ENCODE results near the gene B3GNT3. TPM values are rescaled to one million over a fixed set of nuclear protein-coding genes. Genes with fewer than 3 reads are reported as not detected.

Gene B3GNT3
- total RNA-seq, 1 experiment from 2014 or later, result 39.5 TPM

DNA sequence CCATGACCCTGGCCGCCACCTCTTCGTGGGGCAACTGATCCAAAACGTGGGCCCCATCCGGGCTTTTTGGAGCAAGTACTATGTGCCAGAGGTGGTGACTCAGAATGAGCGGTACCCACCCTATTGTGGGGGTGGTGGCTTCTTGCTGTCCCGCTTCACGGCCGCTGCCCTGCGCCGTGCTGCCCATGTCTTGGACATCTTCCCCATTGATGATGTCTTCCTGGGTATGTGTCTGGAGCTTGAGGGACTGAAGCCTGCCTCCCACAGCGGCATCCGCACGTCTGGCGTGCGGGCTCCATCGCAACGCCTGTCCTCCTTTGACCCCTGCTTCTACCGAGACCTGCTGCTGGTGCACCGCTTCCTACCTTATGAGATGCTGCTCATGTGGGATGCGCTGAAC, 16.7 kb downstream of the B3GNT3 start:
- no peak for ATAC-seq
- intact Hi-C loops (cut with micrococcal nuclease), result no loop called here
- DNase-seq, result no peak

DNA sequence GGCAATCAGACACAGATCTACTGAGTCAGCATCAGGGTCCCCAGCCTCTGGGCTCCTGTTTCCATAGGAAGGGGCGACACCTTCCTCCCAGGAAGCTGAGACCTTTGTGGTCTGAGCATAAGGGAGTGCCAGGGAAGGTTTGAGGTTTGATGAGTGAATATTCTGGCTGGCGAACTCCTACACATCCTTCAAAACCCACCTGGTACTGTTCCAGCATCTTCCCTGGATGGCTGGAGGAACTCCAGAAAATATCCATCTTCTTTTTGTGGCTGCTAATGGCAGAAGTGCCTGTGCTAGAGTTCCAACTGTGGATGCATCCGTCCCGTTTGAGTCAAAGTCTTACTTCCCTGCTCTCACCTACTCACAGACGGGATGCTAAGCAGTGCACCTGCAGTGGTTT, 17.2 kb downstream of the B3GNT3 start:
- Histone ChIP-seq H3K79me2 (ENCODE audit: low read length) (peaks cover 14% of the 10 kb centered on the region; the same call in 1 of the 2 replicates), H3F3A (ENCODE audit: low read length, unreplicated experiment) (no peaks in the 10 kb centered on the region), H3K36me3 (ENCODE audit: low read depth, low read length) (peaks cover 24% of the 10 kb centered on the region; the same call in 1 of the 2 replicates), H3K9me2 (replicated peaks; ENCODE audit: low read length) (no peaks in the 10 kb centered on the region), H2AFZ (ENCODE audit: low read length) (no peak overlapping the region), H3K27me3 (ENCODE audit: low read length) (no peaks in the 10 kb centered on the region), H3K9ac (ENCODE audit: low read length) (no peak overlapping the region), H3K4me1 (ENCODE audit: insufficient read depth, low read length) (no peaks in the 10 kb centered on the region), H3K4me2 (ENCODE audit: low read length) (no peak overlapping the region), H3K27ac (ENCODE audit: low read length) (no peak overlapping the region), H3K9me3 (ENCODE audit: low read length) (no peaks in the 10 kb centered on the region), H4K20me1 (ENCODE audit: low read length) (no peaks in the 10 kb centered on the region), H3K4me3 (ENCODE audit: low read length) (no peak overlapping the region)
- TF ChIP-seq, protein P1, sequence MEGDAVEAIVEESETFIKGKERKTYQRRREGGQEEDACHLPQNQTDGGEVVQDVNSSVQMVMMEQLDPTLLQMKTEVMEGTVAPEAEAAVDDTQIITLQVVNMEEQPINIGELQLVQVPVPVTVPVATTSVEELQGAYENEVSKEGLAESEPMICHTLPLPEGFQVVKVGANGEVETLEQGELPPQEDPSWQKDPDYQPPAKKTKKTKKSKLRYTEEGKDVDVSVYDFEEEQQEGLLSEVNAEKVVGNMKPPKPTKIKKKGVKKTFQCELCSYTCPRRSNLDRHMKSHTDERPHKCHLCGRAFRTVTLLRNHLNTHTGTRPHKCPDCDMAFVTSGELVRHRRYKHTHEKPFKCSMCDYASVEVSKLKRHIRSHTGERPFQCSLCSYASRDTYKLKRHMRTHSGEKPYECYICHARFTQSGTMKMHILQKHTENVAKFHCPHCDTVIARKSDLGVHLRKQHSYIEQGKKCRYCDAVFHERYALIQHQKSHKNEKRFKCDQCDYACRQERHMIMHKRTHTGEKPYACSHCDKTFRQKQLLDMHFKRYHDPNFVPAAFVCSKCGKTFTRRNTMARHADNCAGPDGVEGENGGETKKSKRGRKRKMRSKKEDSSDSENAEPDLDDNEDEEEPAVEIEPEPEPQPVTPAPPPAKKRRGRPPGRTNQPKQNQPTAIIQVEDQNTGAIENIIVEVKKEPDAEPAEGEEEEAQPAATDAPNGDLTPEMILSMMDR (conservative IDR thresholded peaks at IDR 0.05; ENCODE audit: low read depth, low read length), result no peak
- TF ChIP-seq EZH2 (IDR thresholded peaks at IDR 0.05; ENCODE audit: low read length, unreplicated experiment), result no peak
- TF ChIP-seq EZH2phosphoT487 (IDR thresholded peaks at IDR 0.05; ENCODE audit: borderline replicate concordance, low read length), result no peak
- intact Hi-C loops (cut with micrococcal nuclease), result no loop called here
- ATAC-seq (no peak), DNase-seq (no peak)
- BruUV-seq (replicated peaks), result no TSS peak
- CTCF ChIA-PET, result no interaction called here
- POLR2A ChIA-PET (ENCODE audit: unreplicated experiment), result no interaction called here

More for the DNA sequence above, 16.7 kb downstream of the B3GNT3 start:
- TF ChIP-seq EZH2 (IDR thresholded peaks at IDR 0.05; ENCODE audit: low read length, unreplicated experiment), result no peak
- TF ChIP-seq, protein P1 (conservative IDR thresholded peaks at IDR 0.05; ENCODE audit: low read depth, low read length), result no peak
- no peak for TF ChIP-seq EZH2phosphoT487 (IDR thresholded peaks at IDR 0.05; ENCODE audit: borderline replicate concordance, low read length)
- Histone ChIP-seq H3K9me3 (ENCODE audit: low read length) (no peaks in the 10 kb centered on the region), H3K4me3 (ENCODE audit: low read length) (no peak overlapping the region), H3K4me1 (ENCODE audit: insufficient read depth, low read length) (no peaks in the 10 kb centered on the region), H3F3A (ENCODE audit: low read length, unreplicated experiment) (no peaks in the 10 kb centered on the region), H2AFZ (ENCODE audit: low read length) (no peak overlapping the region), H3K36me3 (ENCODE audit: low read depth, low read length) (peaks cover 24% of the 10 kb centered on the region; the same call in 1 of the 2 replicates), H3K27me3 (ENCODE audit: low read length) (no peaks in the 10 kb centered on the region), H3K9ac (ENCODE audit: low read length) (no peak overlapping the region), H3K9me2 (replicated peaks; ENCODE audit: low read length) (no peaks in the 10 kb centered on the region), H3K4me2 (ENCODE audit: low read length) (no peak overlapping the region), H4K20me1 (ENCODE audit: low read length) (no peaks in the 10 kb centered on the region), H3K79me2 (ENCODE audit: low read length) (peaks cover 16% of the 10 kb centered on the region), H3K27ac (ENCODE audit: low read length) (no peak overlapping the region)
- POLR2A ChIA-PET (ENCODE audit: unreplicated experiment), result no interaction called here
- CTCF ChIA-PET, result no interaction called here
- no TSS peak for BruUV-seq (replicated peaks)

DNA sequence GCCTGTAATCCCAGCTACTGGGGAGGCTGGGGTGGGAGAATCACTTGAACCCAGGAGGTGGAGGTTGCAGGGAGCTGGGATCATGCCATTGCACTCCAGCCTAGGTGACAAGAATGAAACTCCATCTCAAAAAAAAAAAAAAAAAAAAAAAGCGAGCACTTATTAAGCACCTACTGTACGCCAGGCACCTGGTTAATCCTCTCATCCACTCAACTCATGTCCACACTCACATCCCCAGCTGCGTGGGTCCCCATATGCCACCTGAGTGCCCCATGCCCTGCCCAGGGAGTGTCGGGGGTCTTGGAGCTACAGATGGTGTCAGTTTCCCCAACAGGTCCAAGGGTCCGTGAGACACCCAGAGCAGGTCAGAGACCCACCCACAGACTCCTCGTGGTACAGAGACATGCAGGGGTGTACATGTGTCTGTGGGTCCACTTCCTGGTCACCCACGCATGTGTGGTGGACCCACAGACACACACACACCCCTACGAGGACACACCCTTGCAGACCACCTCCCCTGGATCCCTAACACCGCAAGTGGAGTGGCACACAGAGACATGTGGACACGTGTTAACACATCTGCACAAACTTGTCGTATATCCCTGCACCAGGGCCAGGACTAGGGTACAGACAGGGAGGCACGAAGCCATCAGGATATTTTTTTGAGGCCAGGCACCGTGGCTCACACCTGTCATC, 22.9 kb downstream of the B3GNT3 start:
- H3K27me3 ChIP-seq (ENCODE audit: low read length), result no peaks in the 10 kb centered on the region
- ATAC-seq (no peak), DNase-seq (no peak)
- no peak overlapping the region for H2AFZ ChIP-seq (ENCODE audit: low read length)
- POLR2A ChIA-PET (ENCODE audit: unreplicated experiment), result no interaction called here
- intact Hi-C loops (cut with micrococcal nuclease), result no loop called here
- H3K9ac ChIP-seq (ENCODE audit: low read length), result no peak overlapping the region
- H3K79me2 ChIP-seq (ENCODE audit: low read length), result no peaks in the 10 kb centered on the region
- H3K4me1 ChIP-seq (ENCODE audit: insufficient read depth, low read length), result no peaks in the 10 kb centered on the region
- H3K9me3 ChIP-seq (ENCODE audit: low read length), result no peaks in the 10 kb centered on the region
- CTCF ChIA-PET, result interaction anchor here (0.6 kb wide), 1 partner anchor 41 kb away, joined by 3 read pairs; no protein-coding TSS in a partner anchor
- H3K4me2 ChIP-seq (ENCODE audit: low read length), result no peak overlapping the region
- no TSS peak for BruUV-seq (replicated peaks)
- H4K20me1 ChIP-seq (ENCODE audit: low read length), result no peaks in the 10 kb centered on the region
- H3K27ac ChIP-seq (ENCODE audit: low read length), result no peak overlapping the region
- H3K9me2 ChIP-seq (replicated peaks; ENCODE audit: low read length), result no peaks in the 10 kb centered on the region
- TF ChIP-seq, protein P1 (conservative IDR thresholded peaks at IDR 0.05; ENCODE audit: low read depth, low read length), result no peak
- TF ChIP-seq EZH2 (IDR thresholded peaks at IDR 0.05; ENCODE audit: low read length, unreplicated experiment) (no peak), EZH2phosphoT487 (IDR thresholded peaks at IDR 0.05; ENCODE audit: borderline replicate concordance, low read length) (no peak)
- no peaks in the 10 kb centered on the region for H3F3A ChIP-seq (ENCODE audit: low read length, unreplicated experiment)
- no peak overlapping the region for H3K4me3 ChIP-seq (ENCODE audit: low read length)
- H3K36me3 ChIP-seq (ENCODE audit: low read depth, low read length), result no peaks in the 10 kb centered on the region
